Activated CD4-positive, alpha-beta T cell treated with anti-CD3 and anti-CD28 coated beads, Interleukin-2, amount 50 U/mL, for 24 hours (primary cell): ENCODE results near the gene LTBP1.

Experiments used
- DNase-seq, 2 donors: peaks; one replicate each; pipeline ENCODE4 v3.0.0-alpha.2; 2020; ENCODE audit warnings: low read depth in 1 of 2, low spot score in 1 of 2

Gene LTBP1

DNA sequence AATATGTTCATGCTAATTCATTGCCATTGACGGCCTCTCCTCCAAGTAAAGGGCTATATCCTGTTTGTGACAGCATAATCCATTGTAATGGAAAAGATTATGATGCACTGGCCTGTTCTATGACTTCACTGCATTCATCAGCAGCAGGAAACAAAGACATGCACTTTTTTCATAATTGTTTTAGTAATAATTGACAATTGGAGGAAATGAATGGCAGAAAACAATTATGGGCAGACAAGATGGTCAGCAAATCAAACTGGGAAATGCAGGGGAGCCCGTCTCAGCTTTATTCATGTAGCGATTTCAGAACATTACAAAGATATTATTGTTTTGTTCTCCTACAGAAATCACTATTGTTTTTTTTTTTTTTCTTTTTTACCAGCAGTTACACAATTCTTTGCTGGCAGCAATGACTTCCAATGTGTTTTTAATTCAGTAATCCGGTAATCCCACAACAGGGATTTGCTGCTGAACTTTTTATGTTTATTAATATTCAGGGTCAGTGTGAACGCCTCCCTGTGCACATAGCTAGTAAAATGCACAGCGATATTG lies 495.9 kb downstream of the LTBP1 start:
- DNase-seq: no peak

DNA sequence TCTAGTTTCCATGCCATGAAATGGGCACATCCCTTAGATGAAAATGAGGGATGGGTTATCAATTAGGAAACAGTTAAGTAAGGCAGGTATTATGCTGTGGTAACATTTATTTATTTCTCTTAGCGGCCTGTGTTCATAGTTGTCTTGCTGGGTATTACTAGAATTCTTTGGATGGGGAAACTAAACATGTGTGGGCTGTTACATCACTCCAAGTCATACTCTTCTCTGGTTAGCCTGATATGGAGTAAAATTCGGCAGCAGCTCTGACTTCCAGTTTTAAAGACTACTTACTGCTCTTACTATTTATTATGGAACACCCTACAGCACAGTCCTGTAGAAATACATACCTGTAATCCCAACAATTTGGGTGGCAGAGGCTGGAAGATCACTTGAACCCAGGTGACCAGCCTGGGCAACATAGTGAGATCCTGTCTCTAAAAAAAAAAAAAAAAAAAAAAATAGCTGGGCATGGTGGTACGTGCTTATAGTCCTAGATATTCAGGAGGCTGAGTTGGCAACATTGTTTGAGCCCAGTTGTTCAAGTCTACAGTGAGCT lies 496.6 kb downstream of the LTBP1 start:
- no peak for DNase-seq

DNA sequence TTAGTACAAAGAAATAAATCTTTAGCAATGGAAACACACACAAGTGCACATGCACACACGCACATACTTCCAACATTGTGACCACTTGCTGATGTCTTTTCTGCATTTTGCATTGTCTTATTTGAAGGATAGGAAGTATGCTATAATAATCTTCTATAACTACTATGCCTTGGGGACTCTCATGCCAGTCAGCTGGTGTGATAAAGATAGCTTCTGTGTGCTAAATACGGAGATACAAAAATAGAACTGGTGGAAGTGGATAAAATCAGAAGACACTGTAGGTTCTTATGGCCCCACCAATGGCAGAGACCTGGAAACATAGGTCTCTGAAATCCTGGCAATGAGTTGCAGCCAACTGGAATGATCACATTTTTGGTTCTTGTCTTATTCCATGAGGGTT lies 498.2 kb downstream of the LTBP1 start:
- no peak for DNase-seq

DNA sequence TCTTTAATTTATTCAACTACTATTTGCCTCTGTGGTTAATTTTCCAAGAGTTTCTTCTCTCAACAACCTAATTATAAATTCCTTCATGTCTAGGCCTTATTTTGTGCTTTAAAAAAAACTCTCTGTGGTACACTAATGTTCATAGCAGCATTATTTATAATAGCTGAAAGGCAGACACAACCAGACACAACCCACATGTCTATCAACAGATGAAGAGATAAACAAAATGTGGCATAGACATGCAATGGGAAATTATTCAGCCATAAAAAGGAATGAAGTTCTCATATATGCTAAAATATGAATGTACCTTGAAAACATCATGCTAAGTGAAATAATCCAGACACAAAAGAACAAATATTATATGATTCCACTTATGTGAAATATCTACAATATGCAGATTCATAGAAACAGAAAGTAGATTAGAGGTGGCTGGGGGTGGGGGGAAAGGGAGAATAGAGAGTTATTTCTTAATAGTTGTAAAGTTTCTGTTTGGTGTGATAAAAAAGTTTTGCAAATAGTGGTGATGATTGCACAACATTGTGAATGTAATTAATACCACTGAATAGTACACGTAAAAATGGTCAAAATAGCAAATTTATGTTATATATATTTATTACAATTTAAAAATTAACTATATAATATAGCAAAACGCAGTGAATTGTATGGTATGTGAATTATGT lies 501.6 kb downstream of the LTBP1 start:
- DNase-seq: no peak
